SK-N-SH treated with all-trans-retinoic acid at 6 μM for 48 hours (cell line): ENCODE data around the gene CILP2.

Source experiments
- ATAC-seq: fragments of 200-7000 bp; cut with Tn5 transposase; 3 replicates; pipeline ENCODE4 v1.9.1; 2020; ENCODE audit warnings: mild to moderate bottlenecking, moderate library complexity
- ARNTL ChIP-seq: fragments of 450-650 bp; formaldehyde crosslinking; IDR thresholded peaks from 2 replicates; pipeline ENCODE4 v1.5.0; 2020; ENCODE audit warnings: low read depth, mild to moderate bottlenecking, moderate library complexity, borderline replicate concordance
- BACH2 ChIP-seq: fragments of 250-450 bp; sonication (Bioruptor Pico); IDR thresholded peaks from 2 replicates; pipeline ENCODE4 v1.9.0; 2021; ENCODE audit warnings: mild to moderate bottlenecking, borderline replicate concordance
- CSDC2 ChIP-seq: fragments of 250-450 bp; sonication (Bioruptor Pico); IDR thresholded peaks from 2 replicates; pipeline ENCODE4 v1.5.0; 2020; ENCODE audit warnings: mild to moderate bottlenecking, moderate library complexity
- ESRRG ChIP-seq: fragments of 250-450 bp; sonication (Bioruptor Pico); IDR thresholded peaks from 2 replicates; pipeline ENCODE4 v1.6.1; 2021; ENCODE audit warnings: mild to moderate bottlenecking
- GLIS3 ChIP-seq: fragments of 250-450 bp; sonication (Bioruptor Pico); IDR thresholded peaks from 2 replicates; pipeline ENCODE4 v1.5.0; 2020; ENCODE audit warnings: mild to moderate bottlenecking, moderate library complexity
- ISL1 ChIP-seq: fragments of 250-450 bp; sonication (Bioruptor Pico); IDR thresholded peaks from 2 replicates; pipeline ENCODE4 v2.1.2; 2022; ENCODE audit warnings: mild to moderate bottlenecking, moderate library complexity
- OSR1 ChIP-seq: fragments of 250-450 bp; sonication (Bioruptor Pico); IDR thresholded peaks from 2 replicates; pipeline ENCODE4 v1.8.0; 2022; ENCODE audit warnings: moderate library complexity, mild to moderate bottlenecking, inconsistent platforms
- PPARA ChIP-seq: fragments of 250-450 bp; sonication (Bioruptor Pico); IDR thresholded peaks from 2 replicates; pipeline ENCODE4 v1.5.0; 2020; ENCODE audit warnings: mild to moderate bottlenecking, borderline replicate concordance
- RARB ChIP-seq: fragments of 250-450 bp; sonication (Bioruptor Pico); IDR thresholded peaks from 2 replicates; pipeline ENCODE4 v1.8.0; 2021; ENCODE audit warnings: mild to moderate bottlenecking, moderate library complexity
- SNAI2 ChIP-seq: fragments of 250-450 bp; sonication (Bioruptor Pico); IDR thresholded peaks from 2 replicates; pipeline ENCODE4 v1.5.0; 2020; ENCODE audit warnings: mild to moderate bottlenecking, moderate library complexity
- TCF4 ChIP-seq: fragments of 250-450 bp; sonication (Bioruptor Pico); IDR thresholded peaks from 2 replicates; pipeline ENCODE4 v1.8.0; 2021; ENCODE audit warnings: mild to moderate bottlenecking, moderate library complexity, borderline replicate concordance
- TOX ChIP-seq: fragments of 250-450 bp; sonication (Bioruptor Pico); IDR thresholded peaks from 2 replicates; pipeline ENCODE4 v1.8.0; 2021; ENCODE audit warnings: mild to moderate bottlenecking, moderate library complexity, borderline replicate concordance
- ZC3H10 ChIP-seq: fragments of 250-450 bp; sonication (Bioruptor Pico); IDR thresholded peaks from 2 replicates; pipeline ENCODE4 v1.5.1; 2021; ENCODE audit warnings: mild to moderate bottlenecking, moderate library complexity
- ZFP3 ChIP-seq: fragments of 250-450 bp; sonication (Bioruptor Pico); IDR thresholded peaks from 2 replicates; pipeline ENCODE4 v1.5.0; 2020; ENCODE audit warnings: mild to moderate bottlenecking, moderate library complexity
- ZFP30 ChIP-seq: fragments of 450-650 bp; formaldehyde crosslinking; IDR thresholded peaks from 2 replicates; pipeline ENCODE4 v1.5.0; 2022; ENCODE audit warnings: mild to moderate bottlenecking, moderate library complexity
- ZNF565 ChIP-seq: fragments of 450-650 bp; formaldehyde crosslinking; conservative IDR thresholded peaks from 2 replicates; pipeline ENCODE4 v1.5.0; 2020; ENCODE audit warnings: low read depth, mild to moderate bottlenecking, moderate library complexity
- ZNF8 ChIP-seq: fragments of 450-650 bp; formaldehyde crosslinking; IDR thresholded peaks from 2 replicates; pipeline ENCODE4 v1.5.0; 2020; ENCODE audit warnings: mild to moderate bottlenecking, moderate library complexity
- TF ChIP-seq, protein P1 (sequence below): fragments of 250-450 bp; sonication (Bioruptor Pico); IDR thresholded peaks from 2 replicates; pipeline ENCODE4 v1.8.0; 2021; ENCODE audit warnings: low read depth, mild to moderate bottlenecking, moderate library complexity, borderline replicate concordance
- TF ChIP-seq, protein P2 (sequence below): fragments of 250-450 bp; sonication (Bioruptor Pico); IDR thresholded peaks from 2 replicates; pipeline ENCODE4 v1.5.0; 2020; ENCODE audit warnings: mild to moderate bottlenecking, moderate library complexity
- TF ChIP-seq, protein P3 (sequence below): fragments of 250-450 bp; sonication (Bioruptor Pico); IDR thresholded peaks from 2 replicates; pipeline ENCODE4 v1.5.1; 2020; ENCODE audit warnings: low read depth, mild to moderate bottlenecking, moderate library complexity
- TF ChIP-seq, protein P4 (sequence below): fragments of 250-450 bp; sonication (Bioruptor Pico); IDR thresholded peaks from 2 replicates; pipeline ENCODE4 v1.8.0; 2020; ENCODE audit warnings: mild to moderate bottlenecking, moderate library complexity, borderline replicate concordance

The CILP2 gene

DNA sequence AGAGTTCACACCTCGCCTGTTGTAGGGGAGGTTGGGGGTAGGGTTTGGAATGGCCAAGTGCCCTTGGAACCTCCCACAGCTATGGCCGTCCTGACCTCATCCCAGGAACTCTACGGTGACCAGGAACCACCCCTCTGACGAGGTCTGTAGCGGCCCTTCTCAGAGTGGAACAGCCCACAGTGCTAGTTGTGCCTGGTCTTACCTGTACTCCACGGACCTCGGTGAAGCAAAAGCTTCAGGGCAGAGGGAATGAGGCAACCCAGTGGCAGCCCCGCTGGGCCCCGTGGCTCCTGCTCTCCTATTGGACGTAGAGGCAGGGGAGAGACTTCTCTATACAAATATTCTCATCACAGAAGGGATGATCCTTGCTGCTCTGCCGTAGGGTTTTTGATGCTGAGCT is 29.8 kb upstream of the CILP2 start:
- TF ChIP-seq, protein P1, sequence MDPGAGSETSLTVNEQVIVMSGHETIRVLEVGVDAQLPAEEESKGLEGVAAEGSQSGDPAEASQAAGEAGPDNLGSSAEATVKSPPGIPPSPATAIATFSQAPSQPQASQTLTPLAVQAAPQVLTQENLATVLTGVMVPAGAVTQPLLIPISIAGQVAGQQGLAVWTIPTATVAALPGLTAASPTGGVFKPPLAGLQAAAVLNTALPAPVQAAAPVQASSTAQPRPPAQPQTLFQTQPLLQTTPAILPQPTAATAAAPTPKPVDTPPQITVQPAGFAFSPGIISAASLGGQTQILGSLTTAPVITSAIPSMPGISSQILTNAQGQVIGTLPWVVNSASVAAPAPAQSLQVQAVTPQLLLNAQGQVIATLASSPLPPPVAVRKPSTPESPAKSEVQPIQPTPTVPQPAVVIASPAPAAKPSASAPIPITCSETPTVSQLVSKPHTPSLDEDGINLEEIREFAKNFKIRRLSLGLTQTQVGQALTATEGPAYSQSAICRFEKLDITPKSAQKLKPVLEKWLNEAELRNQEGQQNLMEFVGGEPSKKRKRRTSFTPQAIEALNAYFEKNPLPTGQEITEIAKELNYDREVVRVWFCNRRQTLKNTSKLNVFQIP, result no peak
- TF ChIP-seq, protein P2, sequence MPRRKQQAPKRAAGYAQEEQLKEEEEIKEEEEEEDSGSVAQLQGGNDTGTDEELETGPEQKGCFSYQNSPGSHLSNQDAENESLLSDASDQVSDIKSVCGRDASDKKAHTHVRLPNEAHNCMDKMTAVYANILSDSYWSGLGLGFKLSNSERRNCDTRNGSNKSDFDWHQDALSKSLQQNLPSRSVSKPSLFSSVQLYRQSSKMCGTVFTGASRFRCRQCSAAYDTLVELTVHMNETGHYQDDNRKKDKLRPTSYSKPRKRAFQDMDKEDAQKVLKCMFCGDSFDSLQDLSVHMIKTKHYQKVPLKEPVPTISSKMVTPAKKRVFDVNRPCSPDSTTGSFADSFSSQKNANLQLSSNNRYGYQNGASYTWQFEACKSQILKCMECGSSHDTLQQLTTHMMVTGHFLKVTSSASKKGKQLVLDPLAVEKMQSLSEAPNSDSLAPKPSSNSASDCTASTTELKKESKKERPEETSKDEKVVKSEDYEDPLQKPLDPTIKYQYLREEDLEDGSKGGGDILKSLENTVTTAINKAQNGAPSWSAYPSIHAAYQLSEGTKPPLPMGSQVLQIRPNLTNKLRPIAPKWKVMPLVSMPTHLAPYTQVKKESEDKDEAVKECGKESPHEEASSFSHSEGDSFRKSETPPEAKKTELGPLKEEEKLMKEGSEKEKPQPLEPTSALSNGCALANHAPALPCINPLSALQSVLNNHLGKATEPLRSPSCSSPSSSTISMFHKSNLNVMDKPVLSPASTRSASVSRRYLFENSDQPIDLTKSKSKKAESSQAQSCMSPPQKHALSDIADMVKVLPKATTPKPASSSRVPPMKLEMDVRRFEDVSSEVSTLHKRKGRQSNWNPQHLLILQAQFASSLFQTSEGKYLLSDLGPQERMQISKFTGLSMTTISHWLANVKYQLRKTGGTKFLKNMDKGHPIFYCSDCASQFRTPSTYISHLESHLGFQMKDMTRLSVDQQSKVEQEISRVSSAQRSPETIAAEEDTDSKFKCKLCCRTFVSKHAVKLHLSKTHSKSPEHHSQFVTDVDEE, result no peak
- no peak for TF ChIP-seq ISL1
- no peak for TF ChIP-seq SNAI2
- TF ChIP-seq GLIS3, result no peak
- no peak for TF ChIP-seq ZNF8 (CRISPR knock-in tag)
- TF ChIP-seq RARB (CRISPR knock-in tag), result no peak
- TF ChIP-seq, protein P3, sequence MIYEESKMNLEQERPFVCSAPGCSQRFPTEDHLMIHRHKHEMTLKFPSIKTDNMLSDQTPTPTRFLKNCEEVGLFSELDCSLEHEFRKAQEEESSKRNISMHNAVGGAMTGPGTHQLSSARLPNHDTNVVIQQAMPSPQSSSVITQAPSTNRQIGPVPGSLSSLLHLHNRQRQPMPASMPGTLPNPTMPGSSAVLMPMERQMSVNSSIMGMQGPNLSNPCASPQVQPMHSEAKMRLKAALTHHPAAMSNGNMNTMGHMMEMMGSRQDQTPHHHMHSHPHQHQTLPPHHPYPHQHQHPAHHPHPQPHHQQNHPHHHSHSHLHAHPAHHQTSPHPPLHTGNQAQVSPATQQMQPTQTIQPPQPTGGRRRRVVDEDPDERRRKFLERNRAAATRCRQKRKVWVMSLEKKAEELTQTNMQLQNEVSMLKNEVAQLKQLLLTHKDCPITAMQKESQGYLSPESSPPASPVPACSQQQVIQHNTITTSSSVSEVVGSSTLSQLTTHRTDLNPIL (CRISPR knock-in tag), result no peak
- no peak for TF ChIP-seq OSR1 (CRISPR knock-in tag)
- no peak for TF ChIP-seq ZFP3 (CRISPR knock-in tag)
- no peak for TF ChIP-seq TCF4 (CRISPR knock-in tag)
- TF ChIP-seq ARNTL, result no peak
- no peak for TF ChIP-seq ZNF565 (CRISPR knock-in tag)
- no peak for ATAC-seq

DNA sequence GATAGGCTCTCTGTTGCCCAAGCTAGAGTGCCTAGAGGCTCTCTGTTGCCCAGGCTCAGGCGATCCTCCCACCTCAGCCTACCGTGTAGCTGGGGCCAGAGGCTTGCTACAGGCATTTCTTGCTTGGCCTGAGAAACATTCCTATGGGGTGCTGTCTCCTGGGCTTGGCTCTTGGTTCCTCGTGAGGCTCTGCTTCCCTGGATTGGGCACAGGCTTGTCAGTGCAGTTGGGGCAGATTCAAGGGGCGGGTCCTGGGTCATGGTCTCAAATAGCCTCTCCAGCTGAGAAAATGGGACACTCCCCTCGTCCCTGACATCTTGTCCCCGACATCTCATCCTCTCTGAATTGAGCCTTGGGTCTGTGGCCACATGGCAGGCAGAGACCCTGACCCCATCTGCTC is 27.6 kb upstream of the CILP2 start:
- ATAC-seq, result no peak
- TF ChIP-seq TCF4 (CRISPR knock-in tag), result no peak
- no peak for TF ChIP-seq ISL1
- TF ChIP-seq, protein P3 (CRISPR knock-in tag), result no peak
- TF ChIP-seq TOX (CRISPR knock-in tag), result no peak
- no peak for TF ChIP-seq GLIS3
- TF ChIP-seq, protein P2, result no peak
- TF ChIP-seq ZC3H10 (CRISPR knock-in tag), result no peak
- TF ChIP-seq ESRRG (CRISPR knock-in tag), result no peak
- TF ChIP-seq ZFP30, result no peak
- TF ChIP-seq, protein P4, sequence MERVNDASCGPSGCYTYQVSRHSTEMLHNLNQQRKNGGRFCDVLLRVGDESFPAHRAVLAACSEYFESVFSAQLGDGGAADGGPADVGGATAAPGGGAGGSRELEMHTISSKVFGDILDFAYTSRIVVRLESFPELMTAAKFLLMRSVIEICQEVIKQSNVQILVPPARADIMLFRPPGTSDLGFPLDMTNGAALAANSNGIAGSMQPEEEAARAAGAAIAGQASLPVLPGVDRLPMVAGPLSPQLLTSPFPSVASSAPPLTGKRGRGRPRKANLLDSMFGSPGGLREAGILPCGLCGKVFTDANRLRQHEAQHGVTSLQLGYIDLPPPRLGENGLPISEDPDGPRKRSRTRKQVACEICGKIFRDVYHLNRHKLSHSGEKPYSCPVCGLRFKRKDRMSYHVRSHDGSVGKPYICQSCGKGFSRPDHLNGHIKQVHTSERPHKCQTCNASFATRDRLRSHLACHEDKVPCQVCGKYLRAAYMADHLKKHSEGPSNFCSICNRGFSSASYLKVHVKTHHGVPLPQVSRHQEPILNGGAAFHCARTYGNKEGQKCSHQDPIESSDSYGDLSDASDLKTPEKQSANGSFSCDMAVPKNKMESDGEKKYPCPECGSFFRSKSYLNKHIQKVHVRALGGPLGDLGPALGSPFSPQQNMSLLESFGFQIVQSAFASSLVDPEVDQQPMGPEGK, result no peak
- TF ChIP-seq ZNF8 (CRISPR knock-in tag), result no peak

DNA sequence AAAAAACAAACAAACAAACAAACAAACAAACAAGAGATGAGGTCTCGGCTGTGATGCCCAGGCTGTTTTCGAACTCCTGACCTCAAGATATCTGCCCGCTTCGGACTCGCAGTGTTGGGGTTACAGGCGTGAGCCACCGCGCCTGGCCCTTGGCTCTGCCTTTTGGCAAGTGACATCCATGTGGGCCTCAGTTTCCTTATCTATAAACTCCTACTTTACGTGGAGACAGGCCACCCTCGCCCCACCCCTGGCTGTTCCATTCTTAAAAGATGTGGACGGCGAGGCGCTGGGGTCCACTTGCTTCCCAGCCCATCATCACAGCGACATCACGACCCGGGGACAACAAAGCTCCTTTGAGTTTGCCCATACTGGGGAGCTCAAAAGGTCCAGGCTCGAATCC is 24.4 kb upstream of the CILP2 start:
- ATAC-seq, result no peak
- TF ChIP-seq ZFP30 (no peak), SNAI2 (no peak), PPARA (CRISPR knock-in tag) (no peak), RARB (CRISPR knock-in tag) (no peak), BACH2 (CRISPR knock-in tag) (no peak), CSDC2 (CRISPR knock-in tag) (no peak), TOX (CRISPR knock-in tag) (no peak)
- TF ChIP-seq, protein P4, result no peak
